H9 (cell line): ENCODE measurements around the gene C19orf44. TPM values are rescaled to one million over a fixed set of nuclear protein-coding genes. Genes with fewer than 3 reads are reported as not detected.

Source experiments
- DNase-seq: peaks from one replicate; pipeline ENCODE4 v3.0.0-alpha.2; 2017
- H2AFZ ChIP-seq: one replicate; pipeline ENCODE4 v1.6.1; 2013; ENCODE audit warnings: mild to moderate bottlenecking, low read length, control low read depth, moderate library complexity
- H2AK5ac ChIP-seq: 2 replicates; pipeline ENCODE4 v1.6.1; 2013; ENCODE audit warnings: low read length, control low read depth, mixed read lengths; ENCODE audit not compliant: insufficient read length
- H2BK120ac ChIP-seq: one replicate; pipeline ENCODE4 v1.6.1; 2013; ENCODE audit warnings: low read depth, mild to moderate bottlenecking, low read length, control low read depth, inconsistent platforms; ENCODE audit not compliant: poor library complexity, severe bottlenecking
- H2BK12ac ChIP-seq: 2 replicates; pipeline ENCODE4 v1.6.1; 2013; ENCODE audit warnings: low read length, control low read depth, mixed read lengths, low read depth; ENCODE audit not compliant: insufficient read length
- H2BK15ac ChIP-seq: 2 replicates; pipeline ENCODE4 v1.6.1; 2013; ENCODE audit warnings: low read depth, low read length, control low read depth
- H2BK20ac ChIP-seq: one replicate; pipeline ENCODE4 v1.6.1; 2013; ENCODE audit warnings: low read depth, mild to moderate bottlenecking, low read length, control low read depth, inconsistent platforms; ENCODE audit not compliant: poor library complexity, severe bottlenecking
- H2BK5ac ChIP-seq: 2 replicates; pipeline ENCODE4 v1.6.1; 2013; ENCODE audit warnings: low read length, control low read depth, mixed read lengths; ENCODE audit not compliant: insufficient read length
- H3K14ac ChIP-seq: 2 replicates; pipeline ENCODE4 v1.6.1; 2013; ENCODE audit warnings: low read length, control low read depth; ENCODE audit not compliant: insufficient read depth
- H3K18ac ChIP-seq: 2 replicates; pipeline ENCODE4 v1.6.1; 2013; ENCODE audit warnings: low read depth, mild to moderate bottlenecking, mixed read lengths, low read length, control low read depth; ENCODE audit not compliant: insufficient read length
- H3K23ac ChIP-seq: 2 replicates; pipeline ENCODE4 v1.6.1; 2013; ENCODE audit warnings: low read length, control low read depth, mixed read lengths, low read depth; ENCODE audit not compliant: insufficient read length
- H3K23me2 ChIP-seq: 2 replicates; pipeline ENCODE4 v1.6.1; 2013; ENCODE audit warnings: low read depth, mild to moderate bottlenecking, mixed read lengths, low read length, control low read depth; ENCODE audit not compliant: insufficient read length, poor library complexity, severe bottlenecking
- H3K27ac ChIP-seq: 2 replicates; pipeline ENCODE4 v1.5.1; 2013; ENCODE audit warnings: low read length, control low read depth, mixed read lengths, low read depth; ENCODE audit not compliant: insufficient read length
- H3K27me3 ChIP-seq: 2 replicates; pipeline ENCODE4 v1.6.1; 2013; ENCODE audit warnings: low read length, control low read depth, inconsistent platforms; ENCODE audit not compliant: insufficient read depth
- H3K4ac ChIP-seq: 2 replicates; pipeline ENCODE4 v1.6.1; 2013; ENCODE audit warnings: low read depth, mild to moderate bottlenecking, control low read depth, inconsistent platforms, low read length, moderate library complexity
- H3K4me1 ChIP-seq: 2 replicates; pipeline ENCODE4 v1.6.1; 2013; ENCODE audit warnings: low read length, control low read depth, inconsistent platforms; ENCODE audit not compliant: insufficient read depth
- H3K4me2 ChIP-seq: 2 replicates; pipeline ENCODE4 v1.6.1; 2013; ENCODE audit warnings: low read length, control low read depth, mixed read lengths; ENCODE audit not compliant: insufficient read length, insufficient read depth
- H3K56ac ChIP-seq: 2 replicates; pipeline ENCODE4 v1.6.1; 2013; ENCODE audit warnings: low read depth, mild to moderate bottlenecking, mixed read lengths, low read length, control low read depth; ENCODE audit not compliant: insufficient read length
- H3K79me1 ChIP-seq: 2 replicates; pipeline ENCODE4 v1.6.1; 2013; ENCODE audit warnings: low read depth, mild to moderate bottlenecking, moderate library complexity, low read length, control low read depth, inconsistent platforms; ENCODE audit not compliant: insufficient read depth, poor library complexity, severe bottlenecking
- H3K79me2 ChIP-seq: 2 replicates; pipeline ENCODE4 v1.6.1; 2013; ENCODE audit warnings: low read length, control low read depth, inconsistent platforms; ENCODE audit not compliant: insufficient read depth
- H3K9ac ChIP-seq: 2 replicates; pipeline ENCODE4 v1.6.1; 2013; ENCODE audit warnings: low read length, control low read depth, mixed read lengths; ENCODE audit not compliant: insufficient read length; ENCODE audit errors: extremely low read depth
- H3K9me3 ChIP-seq: one replicate; pipeline ENCODE4 v1.6.1; 2013; ENCODE audit warnings: low read depth, low read length, inconsistent platforms; ENCODE audit not compliant: control insufficient read depth
- H3T11ph ChIP-seq: one replicate; pipeline ENCODE4 v1.6.1; 2013; ENCODE audit warnings: mild to moderate bottlenecking, low read length, control low read depth, inconsistent platforms
- H4K20me1 ChIP-seq: one replicate; pipeline ENCODE4 v1.6.1; 2013; ENCODE audit not compliant: control insufficient read depth, insufficient read length, insufficient read depth
- H4K5ac ChIP-seq: 2 replicates; pipeline ENCODE4 v1.6.1; 2013; ENCODE audit warnings: low read depth, mild to moderate bottlenecking, mixed read lengths, low read length, control low read depth; ENCODE audit not compliant: insufficient read length
- H4K8ac ChIP-seq: replicated peaks from 2 replicates; pipeline ENCODE4 v1.6.1; 2013; ENCODE audit warnings: low read length, control low read depth, mixed read lengths, low read depth; ENCODE audit not compliant: insufficient read length
- H4K91ac ChIP-seq: 2 replicates; pipeline ENCODE4 v1.6.1; 2013; ENCODE audit warnings: low read depth, mild to moderate bottlenecking, moderate library complexity, mixed read lengths, low read length, control low read depth; ENCODE audit not compliant: insufficient read length
- H3K27ac Mint-ChIP-seq, 3 experiments: 2 replicates in 2 of 3; 3 replicates in 1 of 3; pipeline ENCODE4 v1.8.0; 2020 to 2021; ENCODE audit warnings: mixed read lengths in 3 of 3, mild to moderate bottlenecking in 1 of 3, moderate library complexity in 1 of 3
- H3K27me3 Mint-ChIP-seq: 2 replicates; pipeline ENCODE4 v1.8.0; 2021; ENCODE audit warnings: low read depth, mild to moderate bottlenecking, moderate library complexity, mixed read lengths
- H3K36me3 Mint-ChIP-seq, 3 experiments: 2 replicates in 2 of 3; 3 replicates in 1 of 3; pipeline ENCODE4 v1.8.0; 2020 to 2021; ENCODE audit warnings: low read depth in 3 of 3, mixed read lengths in 3 of 3; ENCODE audit not compliant: insufficient read depth in 1 of 3
- H3K4me1 Mint-ChIP-seq, 2 experiments: 2 replicates each; pipeline ENCODE4 v1.8.0; 2020; ENCODE audit warnings: mixed read lengths in 2 of 2
- H3K4me3 Mint-ChIP-seq, 2 experiments: 2 replicates in 1 of 2; 3 replicates in 1 of 2; pipeline ENCODE4 v1.8.0; 2020 to 2021; ENCODE audit warnings: mild to moderate bottlenecking in 2 of 2, mixed read lengths in 2 of 2, moderate library complexity in 1 of 2
- H3K9me3 Mint-ChIP-seq, 2 experiments: 2 replicates in 1 of 2; 3 replicates in 1 of 2; pipeline ENCODE4 v1.8.0; 2020; ENCODE audit warnings: mild to moderate bottlenecking in 2 of 2, mixed read lengths in 2 of 2, moderate library complexity in 1 of 2
- CTCF ChIP-seq: fragments of 200-600 bp; sonication (generic); conservative IDR thresholded peaks from 3 replicates; pipeline ENCODE4 v1.8.0; 2021; ENCODE audit warnings: antibody characterized with exemption, mild to moderate bottlenecking
- WGBS: extraction: QIAGEN DNeasy Blood & Tissue Kit; methylation state at CpG from one replicate; pipeline ENCODE4 v1.1.7; 2013; ENCODE audit warnings: missing lambda C conversion rate, low lambda C conversion rate, mixed read lengths; ENCODE audit not compliant: insufficient read length; ENCODE audit errors: extremely low coverage; 5-methylcytosine and 5-hydroxymethylcytosine counted together
- total RNA-seq: library from RNA; stranded (reverse); gene quantifications from 2 replicates; pipeline ENCODE4 v1.2.1, GENCODE V29; 2021

Gene C19orf44
- total RNA-seq, 1 experiment from 2014 or later: 6.4 TPM

- no peak overlapping the region for H2BK12ac ChIP-seq
- WGBS: no CpG with 5 or more reads among the region's 13 CpGs
- no peak overlapping the region; a peak in 1 of 5 replicates for H3K4me3 Mint-ChIP-seq
Measured at GRCh38 chr19:16473875-16474392, 22.3 kb upstream of the C19orf44 start.

More at GRCh38 chr19:16473875-16474392, 22.3 kb upstream of the C19orf44 start:
- Mint-ChIP-seq H3K36me3 (no peaks in the 10 kb centered on the region), H3K27me3 (peaks cover 1% of the 10 kb centered on the region), H3K9me3 (peaks cover 7 to 11% of the 10 kb centered on the region in 2 experiments; a peak in 4 of 5 replicates), H3K4me1 (peaks cover 18 to 22% of the 10 kb centered on the region in 2 experiments), H3K27ac (no peak overlapping the region)
- H2BK5ac ChIP-seq: no peak overlapping the region
- H2AFZ ChIP-seq: no peak overlapping the region
- no peak overlapping the region for H3K9ac ChIP-seq
- H2BK15ac ChIP-seq: no peak overlapping the region
- no peak overlapping the region for H4K5ac ChIP-seq
- TF ChIP-seq CTCF: no peak
- H3K23me2 ChIP-seq: peaks cover 9% of the 10 kb centered on the region
- no peaks in the 10 kb centered on the region for H3K27me3 ChIP-seq
- H3K23ac ChIP-seq: no peak overlapping the region
- no peak overlapping the region for H3K27ac ChIP-seq
- H3K56ac ChIP-seq: no peak overlapping the region
- no peak overlapping the region for H3K18ac ChIP-seq
- H3K14ac ChIP-seq: no peak overlapping the region
- no peak overlapping the region for H4K91ac ChIP-seq
- no peak overlapping the region for H4K8ac ChIP-seq
- H3T11ph ChIP-seq: no peak overlapping the region
- H2AK5ac ChIP-seq: no peak overlapping the region
- peaks cover 12% of the 10 kb centered on the region for H3K79me2 ChIP-seq
- no peak overlapping the region for H2BK120ac ChIP-seq
- H3K79me1 ChIP-seq: peaks cover 2% of the 10 kb centered on the region
- H3K4me1 ChIP-seq: 0 out of 2 replicates have a peak, but pooled peaks cover 3% of the 10 kb centered on the region
- no peak overlapping the region for H2BK20ac ChIP-seq
- H3K4me2 ChIP-seq: no peak overlapping the region
- no peaks in the 10 kb centered on the region for H3K9me3 ChIP-seq
- no peaks in the 10 kb centered on the region for H4K20me1 ChIP-seq
- DNase-seq: no peak
- H3K4ac ChIP-seq: no peak overlapping the region
